Measurements from ENCODE around the gene ACTR1A.
A peak's percentile ranks its signal among the peaks of the same experiment; 100 is the strongest.

Gene ACTR1A

DNA sequence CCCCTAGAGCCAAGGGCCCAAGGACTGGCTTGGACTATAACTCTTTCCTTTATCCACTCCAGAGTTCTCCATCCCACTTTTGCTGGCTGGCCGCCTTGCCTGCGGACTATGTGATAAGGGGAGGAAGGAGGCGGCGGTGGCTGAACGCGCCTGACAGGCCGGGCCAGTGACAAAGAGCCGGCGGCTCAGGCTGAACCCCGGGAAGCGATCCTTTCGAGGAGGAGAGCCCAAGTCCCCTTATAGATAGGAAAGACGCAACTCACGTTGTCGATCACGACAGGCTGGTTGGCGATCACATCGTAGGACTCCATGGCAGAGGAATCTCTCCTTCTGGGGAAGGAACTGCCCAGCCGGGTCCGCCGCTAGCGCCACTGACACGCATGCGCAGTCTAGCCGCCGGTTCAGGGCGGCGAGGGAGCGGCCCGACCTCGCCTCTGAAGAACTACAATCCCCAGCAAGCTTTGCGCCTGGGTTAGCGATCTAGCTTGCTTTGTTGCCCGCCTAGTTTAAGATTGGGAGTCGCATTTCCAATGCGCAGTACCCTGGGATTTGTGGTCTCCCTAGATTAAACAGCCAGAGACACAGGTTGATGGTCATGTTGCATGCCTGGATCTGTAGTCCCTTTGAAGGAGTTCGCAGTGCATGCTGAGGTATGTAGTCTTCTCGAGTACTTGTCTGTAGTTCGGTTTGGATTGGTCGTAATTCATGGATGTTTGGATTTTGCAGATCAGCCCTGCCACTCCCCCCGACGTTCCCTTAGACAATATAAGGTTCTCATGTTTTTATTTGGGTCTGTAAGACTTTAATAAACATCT, at the start of gene ACTR1A:
TSS of gene ACTR1A (minus strand) at position 376 of the 815 bp plus-strand sequence. CDS start at position 311, 65 bp downstream.
- Histone ChIP-seq H3K79me2 (ENCODE audit: low read length) (peaks cover 78% of the 10 kb centered on the region), H3K9ac (ENCODE audit: low read length) (peak within 1 kb of the TSS; percentile 62), H3K4me1 (ENCODE audit: low read length) (peaks cover 18% of the 10 kb centered on the region), H2AFZ (ENCODE audit: low read length) (peak within 1 kb of the TSS; percentile 96), H4K20me1 (ENCODE audit: insufficient read depth, low read length) (0 out of 2 replicates have a peak, but pooled peaks cover 3% of the 10 kb centered on the region), H3K27me3 (replicated peaks; ENCODE audit: insufficient read depth, low read length) (no peaks in the 10 kb centered on the region), H3K27ac (ENCODE audit: low read length) (peak within 1 kb of the TSS; percentile 41; the same call in 1 of the 2 replicates), H3K9me2 (replicated peaks; ENCODE audit: insufficient read depth, low read length) (no peaks in the 10 kb centered on the region), H3K4me3 (ENCODE audit: low read length) (peak within 1 kb of the TSS; percentile 90), H3K9me3 (replicated peaks; ENCODE audit: insufficient read depth, low read length) (no peaks in the 10 kb centered on the region), H3F3A (ENCODE audit: insufficient read depth, low read length) (peaks cover 17% of the 10 kb centered on the region), H3K36me3 (replicated peaks; ENCODE audit: insufficient read depth, low read length) (no peaks in the 10 kb centered on the region), H3K4me2 (ENCODE audit: low read depth, low read length) (peak within 1 kb of the TSS; percentile 89)
- peak; percentile 99 for DNase-seq
- TF ChIP-seq EZH2 (optimal IDR thresholded peaks at IDR 0.05; ENCODE audit: low read depth, low read length) (no peak), EZH2phosphoT487 (IDR thresholded peaks at IDR 0.05; ENCODE audit: low read length) (no peak)
- TF ChIP-seq, protein P1, sequence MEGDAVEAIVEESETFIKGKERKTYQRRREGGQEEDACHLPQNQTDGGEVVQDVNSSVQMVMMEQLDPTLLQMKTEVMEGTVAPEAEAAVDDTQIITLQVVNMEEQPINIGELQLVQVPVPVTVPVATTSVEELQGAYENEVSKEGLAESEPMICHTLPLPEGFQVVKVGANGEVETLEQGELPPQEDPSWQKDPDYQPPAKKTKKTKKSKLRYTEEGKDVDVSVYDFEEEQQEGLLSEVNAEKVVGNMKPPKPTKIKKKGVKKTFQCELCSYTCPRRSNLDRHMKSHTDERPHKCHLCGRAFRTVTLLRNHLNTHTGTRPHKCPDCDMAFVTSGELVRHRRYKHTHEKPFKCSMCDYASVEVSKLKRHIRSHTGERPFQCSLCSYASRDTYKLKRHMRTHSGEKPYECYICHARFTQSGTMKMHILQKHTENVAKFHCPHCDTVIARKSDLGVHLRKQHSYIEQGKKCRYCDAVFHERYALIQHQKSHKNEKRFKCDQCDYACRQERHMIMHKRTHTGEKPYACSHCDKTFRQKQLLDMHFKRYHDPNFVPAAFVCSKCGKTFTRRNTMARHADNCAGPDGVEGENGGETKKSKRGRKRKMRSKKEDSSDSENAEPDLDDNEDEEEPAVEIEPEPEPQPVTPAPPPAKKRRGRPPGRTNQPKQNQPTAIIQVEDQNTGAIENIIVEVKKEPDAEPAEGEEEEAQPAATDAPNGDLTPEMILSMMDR (IDR thresholded peaks at IDR 0.05; ENCODE audit: low read length): no peak

DNA sequence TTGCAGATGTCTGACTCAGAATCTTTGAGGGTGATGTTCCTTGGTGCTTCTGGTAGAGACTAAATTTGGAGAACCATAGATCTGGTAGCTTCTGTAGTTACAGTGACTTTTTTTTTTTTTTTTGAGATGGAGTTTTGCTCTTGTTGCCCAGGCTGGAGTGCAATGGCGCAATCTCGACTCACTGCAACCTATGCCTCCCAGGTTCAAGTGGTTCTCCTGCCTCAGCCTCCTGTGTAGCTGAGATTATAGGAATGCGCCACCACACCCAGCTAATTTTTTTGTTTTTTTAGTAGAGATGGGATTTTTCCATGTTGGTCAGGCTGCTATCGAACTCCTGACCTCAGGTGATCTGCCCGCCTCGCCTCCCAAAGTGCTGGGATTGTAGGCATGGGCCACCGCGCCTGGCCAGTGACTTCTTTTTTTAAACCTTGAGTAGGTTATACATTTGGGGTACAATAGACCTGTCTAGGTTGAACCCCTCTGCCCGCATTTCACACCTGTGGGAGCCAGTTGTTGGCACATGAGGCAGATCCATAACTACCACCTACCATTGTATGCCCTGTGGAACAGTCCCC, 48.2 kb upstream of the ACTR1A start:
- Histone ChIP-seq H3K4me3 (ENCODE audit: low read length) (no peak overlapping the region), H2AFZ (ENCODE audit: low read length) (no peak overlapping the region), H3K4me2 (ENCODE audit: low read depth, low read length) (no peak overlapping the region), H3K4me1 (ENCODE audit: low read length) (no peaks in the 10 kb centered on the region), H3K79me2 (ENCODE audit: low read length) (no peaks in the 10 kb centered on the region), H3K27me3 (replicated peaks; ENCODE audit: insufficient read depth, low read length) (no peaks in the 10 kb centered on the region), H3F3A (ENCODE audit: insufficient read depth, low read length) (no peaks in the 10 kb centered on the region), H3K9ac (ENCODE audit: low read length) (no peak overlapping the region), H3K36me3 (replicated peaks; ENCODE audit: insufficient read depth, low read length) (no peaks in the 10 kb centered on the region), H3K9me2 (replicated peaks; ENCODE audit: insufficient read depth, low read length) (no peaks in the 10 kb centered on the region), H3K27ac (ENCODE audit: low read length) (no peak overlapping the region), H3K9me3 (replicated peaks; ENCODE audit: insufficient read depth, low read length) (no peaks in the 10 kb centered on the region), H4K20me1 (ENCODE audit: insufficient read depth, low read length) (no peaks in the 10 kb centered on the region)
- TF ChIP-seq EZH2phosphoT487 (IDR thresholded peaks at IDR 0.05; ENCODE audit: low read length): no peak
- no peak for TF ChIP-seq EZH2 (optimal IDR thresholded peaks at IDR 0.05; ENCODE audit: low read depth, low read length)
- TF ChIP-seq, protein P1 (IDR thresholded peaks at IDR 0.05; ENCODE audit: low read length): no peak
- DNase-seq: no peak

GRCh38 chr10:102549549-102549948, 47.0 kb upstream of the ACTR1A start:
- no peaks in the 10 kb centered on the region for H3F3A ChIP-seq (ENCODE audit: insufficient read depth, low read length)
- H4K20me1 ChIP-seq (ENCODE audit: insufficient read depth, low read length): no peaks in the 10 kb centered on the region
- no peaks in the 10 kb centered on the region for H3K27me3 ChIP-seq (replicated peaks; ENCODE audit: insufficient read depth, low read length)
- H3K9me2 ChIP-seq (replicated peaks; ENCODE audit: insufficient read depth, low read length): no peaks in the 10 kb centered on the region
- H3K27ac ChIP-seq (ENCODE audit: low read length): no peak overlapping the region
- H3K79me2 ChIP-seq (ENCODE audit: low read length): no peaks in the 10 kb centered on the region
- no peak overlapping the region for H2AFZ ChIP-seq (ENCODE audit: low read length)
- no peak overlapping the region for H3K4me2 ChIP-seq (ENCODE audit: low read depth, low read length)
- H3K36me3 ChIP-seq (replicated peaks; ENCODE audit: insufficient read depth, low read length): no peaks in the 10 kb centered on the region
- H3K4me1 ChIP-seq (ENCODE audit: low read length): no peaks in the 10 kb centered on the region
- no peak for DNase-seq
- H3K9me3 ChIP-seq (replicated peaks; ENCODE audit: insufficient read depth, low read length): no peaks in the 10 kb centered on the region
- TF ChIP-seq, protein P1 (IDR thresholded peaks at IDR 0.05; ENCODE audit: low read length): no peak
- TF ChIP-seq EZH2phosphoT487 (IDR thresholded peaks at IDR 0.05; ENCODE audit: low read length) (no peak), EZH2 (optimal IDR thresholded peaks at IDR 0.05; ENCODE audit: low read depth, low read length) (no peak)
- H3K9ac ChIP-seq (ENCODE audit: low read length): no peak overlapping the region
- H3K4me3 ChIP-seq (ENCODE audit: low read length): no peak overlapping the region

Data from MM.1S (cell line).